DOHH2 (cell line): ENCODE data around the gene POM121L2.

Source experiments
- CTCF ChIP-seq: fragments of 200-600 bp; sonication (generic); IDR thresholded peaks from one replicate; pipeline ENCODE4 v1.5.1; 2014; ENCODE audit warnings: antibody characterized with exemption, mild to moderate bottlenecking, low read depth, low read length; ENCODE audit not compliant: poor library complexity, severe bottlenecking
- EZH2phosphoT487 ChIP-seq: fragments of 200-600 bp; sonication (generic); IDR thresholded peaks from 2 replicates; pipeline ENCODE4 v1.6.1; 2017; ENCODE audit warnings: borderline replicate concordance, mild to moderate bottlenecking, antibody characterized with exemption, low read length, moderate library complexity, mixed read lengths

- TF ChIP-seq CTCF (no peak), EZH2phosphoT487 (no peak)
Observed at GRCh38 chr6:27297484-27297856, 14.6 kb downstream of the POM121L2 start.
